ENCODE results near the gene MRRF.
"Not testable (repeated sequence)": the region's sequence is repeated elsewhere in the genome, so short reads cannot be mapped to it uniquely, and the experiment has no call there.

The MRRF gene

GRCh38 chr9:122350577-122351355 lies 86.1 kb downstream of the MRRF start:
- POLR2A ChIA-PET: no interaction called here

GRCh38 chr9:122354536-122355199 lies 90.0 kb downstream of the MRRF start:
- POLR2A ChIA-PET: no interaction called here
- no peak for DNase-seq (ENCODE audit: extremely low spot score)
- CTCF ChIA-PET: interaction anchor here (0.6 kb wide), 1 partner anchor 804 kb away, joined by 3 read pairs; no protein-coding TSS in a partner anchor
- TF ChIP-seq SP1 (IDR thresholded peaks at IDR 0.05) (no peak), NFRKB (IDR thresholded peaks at IDR 0.05) (no peak), BHLHE40 (IDR thresholded peaks at IDR 0.05; ENCODE audit: borderline replicate concordance) (no peak), FOXK2 (IDR thresholded peaks at IDR 0.05) (no peak), ARNT (IDR thresholded peaks at IDR 0.05) (no peak), ZNF384 (IDR thresholded peaks at IDR 0.05) (no peak), L3MBTL2 (conservative IDR thresholded peaks at IDR 0.05) (no peak)

More at GRCh38 chr9:122350577-122351355, 86.1 kb downstream of the MRRF start:
- CTCF ChIA-PET: interaction anchor here (0.6 to 2.7 kb wide), 12 partner anchors 10 to 537 kb away, joined by 3 to 55 read pairs (median 3); no protein-coding TSS in a partner anchor
- peak; percentile 86 for DNase-seq (ENCODE audit: extremely low spot score)
- no peak for TF ChIP-seq FOXK2 (IDR thresholded peaks at IDR 0.05)
- no peak for TF ChIP-seq TARDBP (IDR thresholded peaks at IDR 0.05)
- no peak for TF ChIP-seq CTBP1 (IDR thresholded peaks at IDR 0.05; ENCODE audit: borderline replicate concordance)
- TF ChIP-seq BHLHE40 (IDR thresholded peaks at IDR 0.05; ENCODE audit: borderline replicate concordance): no peak
- TF ChIP-seq L3MBTL2 (conservative IDR thresholded peaks at IDR 0.05): no peak
- no peak for TF ChIP-seq FOXA1 (IDR thresholded peaks at IDR 0.05)
- TF ChIP-seq PKNOX1 (IDR thresholded peaks at IDR 0.05): no peak
- TF ChIP-seq SP1 (IDR thresholded peaks at IDR 0.05): no peak
- TF ChIP-seq ZNF384 (IDR thresholded peaks at IDR 0.05): no peak
- TF ChIP-seq SUZ12 (IDR thresholded peaks at IDR 0.05): no peak
- no peak for TF ChIP-seq ELF4 (IDR thresholded peaks at IDR 0.05)
- no peak for TF ChIP-seq HDGF (IDR thresholded peaks at IDR 0.05; ENCODE audit: borderline replicate concordance)
- TF ChIP-seq NFRKB (IDR thresholded peaks at IDR 0.05): no peak
- TF ChIP-seq FOXM1 (IDR thresholded peaks at IDR 0.05; ENCODE audit: borderline replicate concordance): no peak
- TF ChIP-seq ARNT (IDR thresholded peaks at IDR 0.05): no peak
- TF ChIP-seq LEF1 (IDR thresholded peaks at IDR 0.05; ENCODE audit: borderline replicate concordance): no peak

GRCh38 chr9:122355336-122355875 lies 90.7 kb downstream of the MRRF start:
- no peak for DNase-seq (ENCODE audit: extremely low spot score)
- CTCF ChIA-PET: interaction anchor here (0.6 kb wide), 1 partner anchor 805 kb away, joined by 3 read pairs; no protein-coding TSS in a partner anchor
- POLR2A ChIA-PET: no interaction called here
- TF ChIP-seq PKNOX1 (IDR thresholded peaks at IDR 0.05): no peak
- TF ChIP-seq ZNF384 (IDR thresholded peaks at IDR 0.05): no peak
- no peak for TF ChIP-seq FOXK2 (IDR thresholded peaks at IDR 0.05)
- TF ChIP-seq FOXA1 (IDR thresholded peaks at IDR 0.05): no peak
- no peak for TF ChIP-seq ELF4 (IDR thresholded peaks at IDR 0.05)
- no peak for TF ChIP-seq LEF1 (IDR thresholded peaks at IDR 0.05; ENCODE audit: borderline replicate concordance)
- TF ChIP-seq L3MBTL2 (conservative IDR thresholded peaks at IDR 0.05): no peak
- no peak for TF ChIP-seq NFRKB (IDR thresholded peaks at IDR 0.05)
- no peak for TF ChIP-seq HDGF (IDR thresholded peaks at IDR 0.05; ENCODE audit: borderline replicate concordance)
- TF ChIP-seq CTBP1 (IDR thresholded peaks at IDR 0.05; ENCODE audit: borderline replicate concordance): no peak

DNA sequence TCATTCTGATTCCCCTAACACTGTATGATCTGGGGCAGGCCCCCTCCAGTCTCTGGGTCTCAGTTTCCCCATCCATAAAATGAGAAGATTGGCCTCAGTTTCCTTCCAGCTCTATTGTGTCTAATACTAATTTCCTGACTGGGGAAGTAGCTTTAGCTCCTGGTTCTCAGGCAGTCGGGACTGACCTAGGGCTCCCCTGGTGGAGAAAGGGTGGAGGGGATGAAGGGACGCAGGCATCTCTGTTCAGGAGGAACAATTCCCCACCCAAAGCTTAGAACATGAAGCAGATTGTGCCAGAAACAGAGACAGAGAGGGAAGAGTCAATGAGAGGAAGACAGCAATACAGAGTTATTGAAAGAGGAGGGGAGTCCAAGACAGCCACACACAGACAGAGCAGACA lies 91.9 kb downstream of the MRRF start:
- ChIA-PET CTCF (interaction anchor here (0.6 to 1.1 kb wide), 3 partner anchors 13 to 232 kb away, joined by 3 to 4 read pairs (median 3); no protein-coding TSS in a partner anchor), POLR2A (no interaction called here)
- peak; percentile 45 for DNase-seq (ENCODE audit: extremely low spot score)
- TF ChIP-seq FOXA1 (IDR thresholded peaks at IDR 0.05): no peak
- TF ChIP-seq SP1 (IDR thresholded peaks at IDR 0.05): no peak
- no peak for TF ChIP-seq BHLHE40 (IDR thresholded peaks at IDR 0.05; ENCODE audit: borderline replicate concordance)
- no peak for TF ChIP-seq ARNT (IDR thresholded peaks at IDR 0.05)
- no peak for TF ChIP-seq FOXM1 (IDR thresholded peaks at IDR 0.05; ENCODE audit: borderline replicate concordance)
- TF ChIP-seq L3MBTL2 (conservative IDR thresholded peaks at IDR 0.05): no peak
- TF ChIP-seq FOXK2 (IDR thresholded peaks at IDR 0.05): no peak
- TF ChIP-seq NFRKB (IDR thresholded peaks at IDR 0.05): no peak
- TF ChIP-seq TARDBP (IDR thresholded peaks at IDR 0.05): no peak
- TF ChIP-seq ZNF384 (IDR thresholded peaks at IDR 0.05): no peak
- no peak for TF ChIP-seq PKNOX1 (IDR thresholded peaks at IDR 0.05)
- TF ChIP-seq LEF1 (IDR thresholded peaks at IDR 0.05; ENCODE audit: borderline replicate concordance): no peak
- TF ChIP-seq HDGF (IDR thresholded peaks at IDR 0.05; ENCODE audit: borderline replicate concordance): no peak
- no peak for TF ChIP-seq SUZ12 (IDR thresholded peaks at IDR 0.05)
- TF ChIP-seq ELF4 (IDR thresholded peaks at IDR 0.05): no peak

DNA sequence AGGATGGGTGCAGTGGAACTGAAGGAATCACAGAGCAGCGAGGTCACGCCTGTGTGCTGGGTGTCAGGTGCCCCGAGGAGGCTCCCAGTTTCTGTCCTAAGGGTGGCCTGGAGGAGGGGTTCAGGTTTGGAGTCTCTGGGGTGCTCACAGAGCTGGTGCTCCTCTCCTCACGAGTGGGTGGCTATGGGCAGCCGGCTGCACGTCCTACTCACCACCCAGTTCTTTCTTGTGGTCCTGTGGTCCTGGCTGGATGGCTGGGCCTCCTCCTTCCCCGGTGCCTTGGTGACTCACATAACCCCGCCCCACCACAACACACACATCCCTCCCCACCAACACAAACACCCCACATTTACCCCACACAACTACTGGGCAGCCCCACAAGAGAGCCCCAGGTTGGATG lies 96.2 kb downstream of the MRRF start:
- CTCF ChIA-PET: interaction anchor here (0.6 kb wide), 1 partner anchor 92 kb away, joined by 3 read pairs; no protein-coding TSS in a partner anchor
- no peak for TF ChIP-seq TARDBP (IDR thresholded peaks at IDR 0.05)
- TF ChIP-seq ZNF384 (IDR thresholded peaks at IDR 0.05): no peak
- no peak for TF ChIP-seq ELF4 (IDR thresholded peaks at IDR 0.05)
- TF ChIP-seq NFRKB (IDR thresholded peaks at IDR 0.05): no peak
- TF ChIP-seq LEF1 (IDR thresholded peaks at IDR 0.05; ENCODE audit: borderline replicate concordance): no peak
- TF ChIP-seq L3MBTL2 (conservative IDR thresholded peaks at IDR 0.05): no peak
- no peak for DNase-seq (ENCODE audit: extremely low spot score)
- POLR2A ChIA-PET: no interaction called here

- DNase-seq (ENCODE audit: extremely low spot score); CTCF ChIA-PET; POLR2A ChIA-PET: not testable (repeated sequence)
Observed at GRCh38 chr9:122363131-122363530, 98.4 kb downstream of the MRRF start.
